ENCODE measurements around the gene HRH1. TPM values are rescaled to one million over a fixed set of nuclear protein-coding genes. Genes with fewer than 3 reads are reported as not detected.

Gene HRH1
- total RNA-seq, 1 experiment from 2014 or later: 7.0 TPM

- CTCF ChIA-PET: no interaction called here
- POLR2A ChIA-PET: no interaction called here
- TF ChIP-seq TCF7L2 (IDR thresholded peaks at IDR 0.05; ENCODE audit: borderline replicate concordance, extremely low read depth, insufficient read depth, insufficient read length) (no peak), SP1 (IDR thresholded peaks at IDR 0.05; ENCODE audit: low read depth) (no peak), SRF (IDR thresholded peaks at IDR 0.05; ENCODE audit: low read depth) (no peak), CTCF (IDR thresholded peaks at IDR 0.05 in 2 of 3, conservative IDR thresholded peaks at IDR 0.05 in 1 of 3; ENCODE audit: borderline replicate concordance in 1 of 3, insufficient read depth in 1 of 3, low read depth in 2 of 3, low read length in 2 of 3) (no peak), ZNF274 (IDR thresholded peaks at IDR 0.05; ENCODE audit: low read depth, low read length) (no peak), EZH2phosphoT487 (IDR thresholded peaks at IDR 0.05; ENCODE audit: borderline replicate concordance) (no peak), MAX (IDR thresholded peaks at IDR 0.05) (no peak), CBX3 (IDR thresholded peaks at IDR 0.05; ENCODE audit: low read depth) (no peak), CEBPB (IDR thresholded peaks at IDR 0.05; ENCODE audit: low read depth) (no peak), ZBTB33 (IDR thresholded peaks at IDR 0.05; ENCODE audit: extremely low read depth, insufficient replicate concordance, low read length) (no peak), SIN3A (IDR thresholded peaks at IDR 0.05; ENCODE audit: low read depth) (no peak), JUND (IDR thresholded peaks at IDR 0.05) (no peak), RAD21 (IDR thresholded peaks at IDR 0.05; ENCODE audit: low read depth) (no peak), EZH2 (IDR thresholded peaks at IDR 0.05) (no peak), EGR1 (IDR thresholded peaks at IDR 0.05; ENCODE audit: low read depth) (no peak)
- H2AFZ ChIP-seq (ENCODE audit: low read depth, low read length, poor library complexity, severe bottlenecking): no peak overlapping the region
- H3K27ac ChIP-seq (ENCODE audit: low read depth, low read length): no peak overlapping the region
- no peak for DNase-seq (ENCODE audit: low read depth, low spot score)
- H3K4me1 ChIP-seq (ENCODE audit: control insufficient read depth in 1 of 2, insufficient read depth in 2 of 2, low read length in 2 of 2): peaks cover 16 to 44% of the 10 kb centered on the region in 2 experiments
- no peak overlapping the region for H3K4me2 ChIP-seq (ENCODE audit: low read length)
- H3K27me3 ChIP-seq (ENCODE audit: insufficient read depth, low read length): no peaks in the 10 kb centered on the region
- H3K79me2 ChIP-seq (ENCODE audit: insufficient read depth, low read length): peaks cover 40% of the 10 kb centered on the region
- no TSS peak for BruUV-seq (replicated peaks)
- H3K4me3 ChIP-seq (replicated peaks in 1 of 2; ENCODE audit: low read depth in 1 of 2, low read length in 2 of 2): no peak overlapping the region
- no peaks in the 10 kb centered on the region for H3K9me3 ChIP-seq (ENCODE audit: control insufficient read depth in 1 of 2, insufficient read depth in 1 of 2, low read depth in 1 of 2, low read length in 2 of 2)
- no peaks in the 10 kb centered on the region for H4K20me1 ChIP-seq (ENCODE audit: insufficient read depth)
- no peaks in the 10 kb centered on the region for H3K9me2 ChIP-seq (ENCODE audit: insufficient read depth)
- RAD21 ChIA-PET (ENCODE audit: low non-redundant PET in 1 of 2, low total read pairs in 2 of 2, uncharacterized antibody in 2 of 2, unreplicated experiment in 2 of 2): no interaction called here
- ATAC-seq: no peak
- intact Hi-C loops (cut with micrococcal nuclease): no loop called here
- peaks cover 0 to 4% of the 10 kb centered on the region in 2 experiments; a peak in 1 of 4 replicates for H3K36me3 ChIP-seq (ENCODE audit: control insufficient read depth in 1 of 2, insufficient read depth in 2 of 2, low read length in 2 of 2)
- no peak overlapping the region for H3K9ac ChIP-seq (ENCODE audit: low read length)
Measured at GRCh38 chr3:11287404-11287803, 133.1 kb downstream of the HRH1 start.

Data from HCT116 (cell line).